Adipose tissue (tissue), 3 donors: ENCODE measurements around the gene CLCA4. TPM values are rescaled to one million over a fixed set of nuclear protein-coding genes. Genes with fewer than 3 reads are reported as not detected.

Experiments
- H3K27ac ChIP-seq: one replicate; pipeline ENCODE4 v1.5.1; 2013; ENCODE audit warnings: low read depth, low read length
- WGBS, 3 donors: extraction: QIAGEN DNeasy Blood & Tissue Kit; methylation state at CpG; one replicate each; pipeline ENCODE4 v1.1.7; 2013; 5-methylcytosine and 5-hydroxymethylcytosine counted together
- polyA plus RNA-seq, 3 donors: library from polyadenylated mRNA; stranded (reverse); fragments of 200-250 nt; gene quantifications; one replicate each; pipeline ENCODE4 v1.2.3, GENCODE V29; 2013
- donor health status: healthy with polysubstance abuse.
- donor health status: Bipolar disorder and iron deficiency.
- donor health status: healthy.

CLCA4 gene
- polyA plus RNA-seq, 3 donors, result 0.11 to 0.49 TPM; not detected in 1

DNA sequence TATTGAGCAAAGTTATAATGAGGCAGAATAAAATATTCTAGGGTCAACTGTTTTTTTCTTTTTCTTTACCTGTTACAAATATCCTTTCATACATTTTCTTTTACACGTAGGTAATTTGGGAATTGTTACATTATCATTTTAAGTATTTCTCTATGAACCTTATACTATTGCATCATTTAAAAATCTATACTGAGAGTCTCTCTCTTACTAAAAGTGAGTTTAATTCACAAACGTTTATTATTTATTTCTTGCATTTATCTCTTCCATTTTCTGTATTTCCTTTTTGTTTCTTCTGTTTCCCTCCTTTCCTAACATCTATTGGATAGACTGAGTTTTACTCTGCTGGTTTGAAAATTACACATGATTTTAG, 25.4 kb upstream of the CLCA4 start:
- no peak overlapping the region for H3K27ac ChIP-seq

DNA sequence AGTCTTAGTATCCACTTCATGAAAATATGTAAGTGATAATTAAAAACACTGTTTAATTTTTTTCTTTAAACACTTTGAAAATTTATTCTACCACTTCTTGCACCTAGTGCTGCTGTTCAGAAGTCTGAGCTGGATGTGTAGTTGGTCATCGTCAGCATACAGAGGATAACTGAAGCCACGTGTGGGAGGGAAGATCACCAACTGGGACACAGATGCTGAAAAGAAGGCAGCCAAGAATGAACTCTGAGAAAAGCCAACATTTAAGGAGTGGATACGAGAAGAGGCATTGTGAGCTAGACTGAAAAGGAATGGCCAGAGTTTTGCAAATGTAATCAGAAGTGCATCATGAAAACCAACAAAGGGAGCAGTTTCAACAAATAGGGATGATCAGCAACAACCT, 24.6 kb upstream of the CLCA4 start:
- WGBS, 3 donors, result 57 to 70% (median 63%) methylated on average over 3 of the region's 3 CpGs
- no peak overlapping the region for H3K27ac ChIP-seq

More for the DNA sequence above, 25.4 kb upstream of the CLCA4 start:
- 58 to 76% (median 69%) methylated on average over 2 of the region's 2 CpGs for WGBS, 3 donors

DNA sequence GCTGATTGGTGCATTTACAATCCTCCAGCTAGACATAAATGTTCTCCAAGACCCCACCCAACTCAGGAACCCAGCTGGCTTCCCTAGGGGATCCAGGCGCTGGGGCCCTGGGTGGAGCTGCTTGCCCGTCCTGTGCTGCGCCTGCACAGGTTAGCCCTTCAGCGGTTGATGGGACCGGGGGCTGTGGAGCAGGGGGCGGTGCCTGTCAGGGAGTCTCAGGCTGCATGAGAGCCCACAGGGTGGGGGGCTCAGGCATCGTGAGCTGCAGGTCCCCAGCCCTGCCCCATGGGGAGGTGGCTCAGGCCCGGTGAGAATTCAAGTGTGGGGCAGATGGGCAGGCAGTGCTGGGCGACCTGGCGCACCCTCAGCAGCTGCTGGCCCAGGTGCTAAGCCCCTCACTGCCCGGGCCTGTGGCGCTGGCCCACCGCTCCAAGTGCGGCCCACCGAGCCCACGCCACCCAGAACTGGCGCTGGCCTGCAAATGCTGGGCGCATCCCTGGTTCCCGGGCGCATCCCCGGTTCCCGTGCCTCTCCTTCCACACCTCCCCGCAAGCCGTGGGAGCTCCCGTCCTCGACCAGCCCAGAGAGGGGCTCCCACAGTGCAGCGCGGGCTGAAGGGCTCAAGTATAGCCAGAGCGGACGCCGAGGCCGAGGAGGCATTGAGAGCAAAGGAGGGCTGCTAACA, 23.1 kb upstream of the CLCA4 start:
- 92 to 97% (median 96%) methylated on average over 30 to 32 of the region's 32 CpGs for WGBS, 3 donors
- H3K27ac ChIP-seq, result no peak overlapping the region

DNA sequence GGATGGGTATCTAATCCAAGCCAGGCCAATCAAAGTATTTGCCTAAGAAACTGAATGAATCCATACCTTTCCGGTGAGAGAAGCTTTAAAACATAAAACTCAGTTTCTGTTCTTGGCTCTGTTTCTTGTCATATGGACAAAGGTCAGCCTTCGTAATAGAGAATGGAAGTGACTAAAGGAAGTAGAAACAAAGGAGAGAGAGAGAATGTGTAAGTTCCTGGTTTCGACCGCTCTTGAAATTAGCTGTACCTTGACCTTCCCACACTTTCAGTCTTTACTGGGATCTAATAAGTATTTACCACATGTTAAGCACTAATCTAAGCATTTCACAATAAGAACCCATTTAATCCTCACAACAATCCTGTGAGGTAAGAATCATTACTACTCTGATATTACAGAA, 19.6 kb upstream of the CLCA4 start:
- WGBS, 3 donors, result 53 to 74% (median 69%) methylated on average over 4 of the region's 4 CpGs
- H3K27ac ChIP-seq, result no peak overlapping the region

DNA sequence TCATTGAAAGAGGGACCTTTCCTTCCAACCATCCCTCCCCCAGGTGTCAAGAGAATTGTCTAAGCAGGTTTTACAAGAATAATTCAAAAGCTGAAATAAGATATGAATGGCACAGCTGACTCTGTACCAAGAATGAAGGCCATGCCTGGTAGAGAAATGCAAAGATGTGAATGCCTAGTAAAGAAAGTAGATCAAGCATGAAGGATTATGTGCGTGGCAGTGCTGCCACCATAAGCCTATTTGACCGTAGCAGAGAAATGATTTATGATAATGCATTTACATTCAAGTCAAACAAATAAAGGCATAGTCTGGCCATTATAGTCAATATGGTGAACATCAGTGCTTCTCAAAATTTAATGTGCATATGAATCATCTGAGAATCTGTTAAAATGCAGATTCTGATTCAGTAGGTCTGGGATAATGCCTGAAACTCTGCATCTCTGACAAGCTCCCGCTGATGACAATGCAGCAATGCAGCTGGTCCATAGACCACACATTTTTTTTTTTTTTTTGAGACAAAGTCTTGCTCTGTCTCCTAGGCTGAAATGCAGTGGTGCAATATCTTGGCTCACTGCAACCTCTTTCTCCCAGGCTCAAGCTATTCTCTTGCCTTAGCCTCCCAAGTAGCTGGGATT, 16.6 kb upstream of the CLCA4 start:
- WGBS, 3 donors, result 76 to 95% (median 88%) methylated on average over 3 of the region's 3 CpGs

DNA sequence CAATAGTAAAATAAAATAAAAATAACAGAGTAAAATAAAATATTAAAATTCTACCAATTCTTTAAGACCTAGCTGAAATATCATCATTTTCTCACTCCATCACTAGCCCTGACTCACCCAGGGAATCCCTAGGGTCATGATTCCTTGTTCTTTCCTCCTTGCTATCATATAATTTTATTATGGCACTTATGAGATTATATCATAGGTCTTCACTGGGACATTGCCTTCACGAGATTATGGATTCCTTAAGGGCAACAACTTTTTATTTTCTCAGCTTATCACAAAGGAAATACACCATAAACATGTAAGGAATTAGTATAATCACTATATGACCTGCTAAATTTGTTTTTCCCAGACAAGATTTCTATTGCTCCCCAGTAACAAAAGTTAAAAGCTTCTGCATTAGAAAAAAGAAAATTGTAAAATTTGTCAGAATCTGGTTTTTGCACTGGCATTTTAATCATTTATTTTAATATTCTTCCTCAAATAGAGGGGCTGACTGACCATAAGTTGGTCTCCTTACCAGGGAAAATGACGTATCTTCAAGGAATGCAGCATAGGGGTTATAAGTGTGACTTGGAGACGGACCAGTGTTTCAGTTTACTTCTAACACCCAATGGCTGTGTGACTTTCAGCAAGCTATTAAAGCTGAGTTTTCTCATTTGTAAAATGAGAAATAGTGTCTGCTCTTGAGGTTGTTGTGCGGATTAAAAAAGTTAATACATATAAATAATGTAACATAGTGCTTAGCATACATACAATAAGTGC, 8.8 kb upstream of the CLCA4 start:
- WGBS, 3 donors, result 67 to 81% (median 71%) methylated on average over 4 of the region's 4 CpGs
- H3K27ac ChIP-seq, result no peak overlapping the region

More for the DNA sequence above, 16.6 kb upstream of the CLCA4 start:
- no peak overlapping the region for H3K27ac ChIP-seq

DNA sequence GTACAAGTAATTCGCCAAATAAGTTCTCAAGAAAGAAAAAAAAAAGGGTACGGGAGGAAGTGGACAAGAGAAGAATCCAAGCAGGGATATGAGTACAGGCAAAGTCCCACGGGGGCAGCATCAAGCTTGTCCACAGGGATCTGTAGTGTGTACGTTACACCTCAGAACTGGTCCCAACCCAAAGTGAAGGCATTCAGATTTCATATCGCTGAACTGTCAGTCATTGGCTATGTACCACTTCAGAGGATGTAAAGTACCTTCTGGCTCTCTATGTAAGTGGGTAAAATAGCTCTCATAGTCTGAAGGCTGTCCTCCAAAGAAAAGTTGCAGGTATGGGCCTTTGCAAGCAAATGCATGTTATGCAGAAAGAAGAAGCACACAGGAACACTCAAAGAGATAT, 8.1 kb upstream of the CLCA4 start:
- WGBS, 3 donors, result 77 to 83% (median 78%) methylated on average over 5 of the region's 5 CpGs

DNA sequence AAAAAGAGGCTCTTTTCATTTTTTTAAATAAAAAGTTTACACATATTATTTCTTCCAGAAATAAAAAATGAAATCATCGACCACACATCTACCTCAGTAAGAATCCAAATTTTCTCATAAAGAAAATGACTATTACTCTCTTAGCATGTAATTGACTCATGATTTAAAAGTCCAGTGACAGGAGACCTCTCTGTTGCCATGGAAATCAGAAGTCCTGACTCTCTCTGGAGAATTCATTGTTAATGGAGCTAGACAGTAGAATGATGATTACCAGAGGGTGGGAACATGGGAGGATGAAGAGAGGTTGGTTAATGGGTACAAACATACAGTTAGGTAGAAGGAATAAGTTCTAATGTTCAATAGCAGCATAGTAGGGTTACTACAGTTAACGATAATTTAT, 5.0 kb upstream of the CLCA4 start:
- 81 to 92% (median 91%) methylated on average over 2 of the region's 2 CpGs for WGBS, 3 donors
- H3K27ac ChIP-seq, result no peak overlapping the region

More for the DNA sequence above, 8.1 kb upstream of the CLCA4 start:
- H3K27ac ChIP-seq, result no peak overlapping the region

DNA sequence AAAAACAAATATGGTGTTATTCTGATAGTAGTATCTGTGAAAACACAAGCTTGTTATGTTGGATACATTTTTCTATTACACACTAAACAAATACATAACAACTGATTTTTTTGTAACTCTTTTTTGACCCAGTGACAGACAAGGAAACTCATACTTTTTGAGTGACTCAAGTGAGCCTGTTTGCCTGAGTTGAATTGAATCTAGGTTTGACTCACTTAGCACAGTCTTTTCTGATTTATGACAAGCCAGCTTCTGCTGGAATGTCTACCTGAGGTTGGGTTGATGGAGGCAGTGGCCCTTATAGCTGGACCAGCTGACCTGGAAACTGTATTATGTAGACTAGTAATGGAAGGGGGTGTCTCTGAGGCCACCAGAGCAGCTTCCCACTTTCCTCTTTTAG, 4.2 kb upstream of the CLCA4 start:
- no peak overlapping the region for H3K27ac ChIP-seq

DNA sequence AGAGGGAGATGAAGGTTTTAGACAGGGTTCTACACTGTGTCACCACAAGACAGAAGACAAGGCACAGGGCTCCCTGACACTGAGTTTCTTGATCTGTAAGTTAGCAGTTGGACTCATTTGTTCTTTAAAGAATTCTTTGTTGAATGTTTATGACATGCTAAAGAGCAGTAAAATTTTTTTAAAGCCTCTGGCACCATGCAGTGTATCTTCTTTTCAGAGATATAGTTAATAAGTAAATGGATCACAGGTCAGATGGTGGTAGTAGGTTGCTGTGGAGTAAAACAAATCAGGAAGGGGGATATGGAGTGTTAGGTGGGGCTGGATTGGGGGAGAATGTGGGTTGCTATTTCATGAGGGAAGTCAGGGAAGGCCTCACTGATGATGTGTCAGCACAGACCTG, 2.0 kb downstream of the CLCA4 start:
- H3K27ac ChIP-seq, result no peak overlapping the region

DNA sequence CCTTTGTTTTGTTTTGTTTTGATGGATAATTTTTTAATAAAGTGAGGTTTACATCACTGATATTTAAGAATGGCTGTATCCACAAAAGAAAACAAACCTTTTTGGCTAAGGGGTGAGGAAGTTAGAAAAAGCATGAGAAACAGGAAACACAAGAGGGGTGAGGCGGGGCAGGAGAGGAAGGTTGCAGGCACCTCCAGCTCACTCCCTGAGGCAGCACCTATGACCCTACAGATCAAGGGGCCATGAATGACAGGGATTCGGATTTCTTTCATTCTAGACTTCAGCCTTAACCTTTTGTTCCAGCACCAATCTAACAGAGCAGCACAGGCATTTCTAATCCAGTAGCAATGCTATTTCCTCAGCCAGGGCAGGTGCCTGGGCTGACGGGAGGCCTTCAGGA, 4.4 kb downstream of the CLCA4 start:
- WGBS, 3 donors, result 66 to 75% (median 68%) methylated on average over 3 of the region's 3 CpGs
- H3K27ac ChIP-seq, result no peak overlapping the region

DNA sequence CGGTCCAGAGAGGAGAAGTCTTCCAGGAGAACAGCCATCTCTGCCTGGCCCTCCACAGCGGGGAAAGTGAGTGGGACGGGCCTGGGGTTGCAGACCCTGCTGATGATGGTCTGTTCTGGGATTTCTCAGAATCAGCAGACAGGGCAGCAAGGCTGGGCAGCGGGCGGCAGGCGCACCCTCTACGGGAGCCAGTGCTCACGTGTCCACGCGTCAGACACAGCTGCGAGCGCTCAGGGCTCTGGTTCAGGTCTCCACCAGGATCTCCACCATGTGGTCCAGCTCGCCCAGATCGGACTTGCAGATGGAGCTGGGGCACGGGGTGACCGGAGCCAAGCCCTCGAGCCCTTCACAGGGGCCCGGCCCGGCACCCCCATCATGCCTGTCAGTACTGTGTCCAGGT, 5.5 kb downstream of the CLCA4 start:
- WGBS, 3 donors, result 96 to 97% (median 96%) methylated on average over 19 of the region's 19 CpGs

DNA sequence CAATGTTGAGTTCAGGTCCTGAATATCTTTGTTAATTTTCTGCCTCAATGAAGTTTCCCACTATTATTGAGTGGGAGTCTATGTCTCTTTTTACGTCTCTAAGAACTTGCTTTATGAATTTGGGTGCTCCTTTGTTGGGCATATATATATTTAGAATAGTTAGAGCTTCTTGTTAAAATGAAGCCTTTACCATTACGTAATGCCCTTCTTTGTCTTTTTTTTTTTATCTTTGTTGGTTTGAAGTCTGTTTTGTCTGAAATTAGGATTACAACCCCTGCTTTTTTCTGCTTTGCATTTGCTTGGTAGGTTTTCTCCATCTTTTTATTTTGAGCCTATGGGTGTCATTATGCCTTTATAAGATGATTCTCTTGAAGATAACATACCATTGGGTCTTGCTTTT, 10.9 kb downstream of the CLCA4 start:
- no peak overlapping the region for H3K27ac ChIP-seq
- 73 to 88% (median 86%) methylated on average over 2 of the region's 2 CpGs for WGBS, 3 donors

More for the DNA sequence above, 5.5 kb downstream of the CLCA4 start:
- H3K27ac ChIP-seq, result no peak overlapping the region

DNA sequence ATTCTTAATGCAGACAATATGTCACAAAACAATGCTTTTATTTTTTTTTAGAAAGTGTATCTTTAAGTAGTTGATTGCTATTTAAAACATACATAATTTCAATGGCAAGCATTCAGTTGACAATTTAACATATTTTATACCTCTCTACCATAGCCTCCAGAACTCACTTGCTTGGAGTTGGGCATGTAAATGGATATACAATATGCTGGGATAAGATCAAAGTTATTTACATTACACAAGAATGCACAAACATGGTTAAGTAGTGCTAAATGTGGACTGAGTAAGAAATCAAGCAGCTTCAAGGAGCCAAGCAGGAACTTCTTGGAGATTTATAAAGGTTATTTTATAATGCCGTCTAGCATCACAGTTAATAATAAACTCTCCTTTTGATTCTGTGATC, 17.0 kb downstream of the CLCA4 start:
- H3K27ac ChIP-seq, result no peak overlapping the region
- WGBS, 3 donors, result 73 to 88% (median 85%) methylated on average over 1 of the region's 1 CpG

DNA sequence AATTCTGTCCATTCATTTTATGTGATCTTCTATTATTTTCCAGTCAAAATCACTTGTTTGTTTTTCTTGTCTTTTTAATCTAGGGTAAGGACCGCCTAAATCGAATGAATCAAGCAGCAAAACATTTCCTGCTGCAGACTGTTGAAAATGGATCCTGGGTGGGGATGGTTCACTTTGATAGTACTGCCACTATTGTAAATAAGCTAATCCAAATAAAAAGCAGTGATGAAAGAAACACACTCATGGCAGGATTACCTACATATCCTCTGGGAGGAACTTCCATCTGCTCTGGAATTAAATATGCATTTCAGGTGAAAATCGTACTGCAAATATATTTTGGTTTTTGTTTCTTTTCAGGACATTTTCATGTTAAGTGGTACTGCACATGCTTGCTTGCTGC, 20.5 kb downstream of the CLCA4 start:
- WGBS, 3 donors, result 79 to 86% (median 83%) methylated on average over 3 of the region's 3 CpGs
- no peak overlapping the region for H3K27ac ChIP-seq

DNA sequence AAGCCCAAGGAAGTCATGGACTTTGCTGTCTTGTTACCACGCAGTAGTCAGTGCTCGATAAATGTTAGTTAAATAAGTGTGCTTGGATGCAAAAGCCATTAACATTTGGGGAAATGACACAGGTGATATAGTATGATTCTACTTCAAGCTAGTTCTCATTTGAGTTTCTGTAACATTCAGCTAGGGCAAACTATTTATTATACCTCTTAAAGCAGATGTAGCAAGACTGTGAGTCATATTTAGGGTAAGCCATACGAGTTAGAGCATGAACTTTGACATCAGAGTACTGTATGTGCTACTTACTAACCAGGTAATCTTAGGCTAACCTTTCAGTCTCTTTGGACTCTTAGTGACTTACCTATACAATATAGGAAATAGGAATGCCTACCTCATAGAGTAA, 21.0 kb downstream of the CLCA4 start:
- H3K27ac ChIP-seq, result no peak overlapping the region
- 73 to 86% (median 77%) methylated on average over 3 of the region's 3 CpGs for WGBS, 3 donors

DNA sequence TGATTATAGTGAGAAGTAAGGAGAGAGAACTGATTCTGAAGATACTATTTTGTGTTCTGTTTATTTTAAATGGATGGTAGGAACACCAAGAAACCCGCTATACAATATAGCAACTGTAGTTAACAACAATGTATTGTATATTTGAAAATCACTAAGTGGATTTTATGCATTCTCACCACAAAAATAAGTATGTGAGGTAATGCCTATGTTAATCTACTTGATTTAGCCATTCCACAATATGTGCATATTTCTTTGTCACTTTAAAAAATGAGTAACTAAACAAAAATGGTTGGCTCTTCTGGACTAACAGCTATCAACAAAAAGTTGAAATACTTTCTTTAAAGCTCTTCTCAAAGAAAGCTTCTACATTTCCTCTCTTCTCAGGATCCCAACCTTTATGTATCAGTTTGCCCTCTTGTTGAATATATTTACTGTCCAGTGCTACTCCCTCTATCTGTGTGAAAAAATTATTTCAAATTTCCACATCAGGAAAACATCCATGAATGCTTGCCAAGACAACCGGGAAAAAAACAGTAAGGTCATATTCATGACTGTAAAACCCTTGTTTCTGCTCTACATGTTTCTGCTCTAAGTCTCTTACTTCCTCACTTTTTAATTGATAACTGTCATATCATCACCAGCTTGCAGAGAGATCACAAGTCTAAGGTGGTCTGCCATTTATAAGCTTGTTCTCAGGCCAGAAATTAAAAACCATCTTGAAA, 27.0 kb downstream of the CLCA4 start:
- H3K27ac ChIP-seq, result no peak overlapping the region
- WGBS, 3 donors, result 71 to 75% (median 74%) methylated on average over 2 of the region's 2 CpGs

DNA sequence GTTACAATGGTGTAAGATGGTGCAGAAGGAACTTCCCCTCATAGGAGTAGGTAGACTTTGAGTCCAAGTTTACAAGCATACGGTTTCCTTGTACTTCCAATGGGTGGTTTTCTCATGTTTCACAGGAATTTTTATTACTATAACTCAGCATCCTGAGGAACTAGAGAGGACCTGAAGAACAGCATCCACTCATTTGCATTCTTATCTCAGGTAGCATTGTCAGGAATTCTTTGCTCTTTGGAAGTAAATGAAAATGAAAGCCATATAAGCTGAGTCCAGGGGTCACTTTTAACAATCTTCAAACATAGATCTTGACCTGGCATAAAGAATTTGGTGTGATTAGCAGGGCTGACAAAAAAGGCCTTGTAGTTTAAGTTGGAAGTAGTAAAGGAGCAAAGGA, 34.4 kb downstream of the CLCA4 start:
- WGBS, 3 donors, result 67 to 70% (median 67%) methylated on average over 1 of the region's 1 CpG
- H3K27ac ChIP-seq, result no peak overlapping the region

DNA sequence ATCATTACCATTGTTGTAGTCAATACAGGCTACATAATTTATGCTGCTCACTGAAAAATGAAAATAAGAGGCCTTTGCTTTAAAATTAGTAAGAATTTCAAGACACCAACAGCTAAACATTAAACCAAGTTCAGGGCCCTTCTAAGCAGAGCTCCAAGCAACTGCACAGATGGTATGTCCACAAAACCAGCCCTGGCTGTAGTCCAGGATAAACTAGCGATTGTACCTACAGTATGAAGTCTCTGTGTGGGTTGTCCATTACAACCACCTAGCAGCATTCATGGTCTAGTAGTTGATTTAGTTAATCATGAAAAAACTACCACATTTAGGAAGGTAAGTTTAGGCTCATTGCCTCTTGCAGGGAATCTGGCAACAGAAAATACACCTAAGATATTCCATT, 35.3 kb downstream of the CLCA4 start:
- no peak overlapping the region for H3K27ac ChIP-seq
- 68 to 94% (median 88%) methylated on average over 1 of the region's 1 CpG for WGBS, 3 donors
